KOPT-K1 (cell line): Measurements from ENCODE around the gene PLEKHJ1.

ENCODE experiments used
- H3K27ac ChIP-seq: fragments of 200-600 bp; sonication (generic); 2 replicates; pipeline ENCODE4 v1.5.1; 2016; ENCODE audit warnings: antibody characterized with exemption, mild to moderate bottlenecking, low read depth, low read length; ENCODE audit not compliant: poor library complexity, severe bottlenecking
- H3K36me3 ChIP-seq: fragments of 200-600 bp; sonication (generic); 2 replicates; pipeline ENCODE4 v1.5.1; 2017; ENCODE audit warnings: antibody characterized with exemption, mild to moderate bottlenecking, low read length, moderate library complexity; ENCODE audit not compliant: insufficient read depth
- H3K9me3 ChIP-seq: fragments of 200-600 bp; sonication (generic); 2 replicates; pipeline ENCODE4 v1.5.1; 2017; ENCODE audit warnings: antibody characterized with exemption, low read length, mild to moderate bottlenecking; ENCODE audit not compliant: insufficient read depth, poor library complexity, severe bottlenecking

PLEKHJ1 gene

DNA sequence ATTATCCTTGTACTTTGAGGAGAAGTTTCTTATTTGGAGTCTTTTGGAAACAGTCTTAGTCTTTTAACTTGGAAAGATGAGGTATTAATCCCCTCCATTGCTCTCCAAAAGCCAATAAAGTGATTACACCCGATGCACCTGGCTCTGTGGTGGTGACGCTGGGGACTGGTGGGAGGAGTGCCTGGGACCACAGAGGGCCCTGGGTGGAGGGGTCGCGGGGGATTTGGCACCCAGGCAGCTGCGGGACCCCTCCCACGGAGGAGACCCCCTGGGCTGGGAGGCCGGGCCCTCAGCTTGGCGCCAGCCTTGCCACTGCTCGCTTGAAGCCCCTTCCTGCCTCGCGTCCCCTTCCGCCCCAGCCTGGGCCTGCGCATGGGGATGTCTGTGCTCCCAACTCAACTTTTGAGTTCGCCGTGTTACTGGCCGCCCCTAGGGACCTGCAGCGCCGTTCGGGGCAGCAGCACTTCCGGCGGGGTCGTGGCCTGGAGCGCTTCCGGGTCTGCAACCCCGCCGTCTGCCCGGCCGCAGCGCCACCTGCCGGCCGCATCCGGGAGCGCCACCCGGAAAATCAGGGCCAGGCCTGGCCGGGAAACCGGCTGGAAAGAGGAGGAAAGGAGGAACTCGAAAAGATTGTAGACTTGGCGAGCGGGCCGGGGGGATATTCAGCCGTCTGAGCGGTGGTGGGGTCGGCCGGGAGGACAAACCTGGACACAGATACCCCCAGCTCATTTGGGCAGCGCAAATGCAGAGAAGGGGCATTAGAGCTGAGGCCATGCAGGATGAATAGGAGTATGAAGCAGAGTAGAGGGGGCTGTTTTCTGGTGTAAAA is 37.4 kb upstream of the PLEKHJ1 start:
- H3K36me3 ChIP-seq = peaks cover 52% of the 10 kb centered on the region
- no peaks in the 10 kb centered on the region for H3K9me3 ChIP-seq
- peak overlapping the region; percentile 87 for H3K27ac ChIP-seq

DNA sequence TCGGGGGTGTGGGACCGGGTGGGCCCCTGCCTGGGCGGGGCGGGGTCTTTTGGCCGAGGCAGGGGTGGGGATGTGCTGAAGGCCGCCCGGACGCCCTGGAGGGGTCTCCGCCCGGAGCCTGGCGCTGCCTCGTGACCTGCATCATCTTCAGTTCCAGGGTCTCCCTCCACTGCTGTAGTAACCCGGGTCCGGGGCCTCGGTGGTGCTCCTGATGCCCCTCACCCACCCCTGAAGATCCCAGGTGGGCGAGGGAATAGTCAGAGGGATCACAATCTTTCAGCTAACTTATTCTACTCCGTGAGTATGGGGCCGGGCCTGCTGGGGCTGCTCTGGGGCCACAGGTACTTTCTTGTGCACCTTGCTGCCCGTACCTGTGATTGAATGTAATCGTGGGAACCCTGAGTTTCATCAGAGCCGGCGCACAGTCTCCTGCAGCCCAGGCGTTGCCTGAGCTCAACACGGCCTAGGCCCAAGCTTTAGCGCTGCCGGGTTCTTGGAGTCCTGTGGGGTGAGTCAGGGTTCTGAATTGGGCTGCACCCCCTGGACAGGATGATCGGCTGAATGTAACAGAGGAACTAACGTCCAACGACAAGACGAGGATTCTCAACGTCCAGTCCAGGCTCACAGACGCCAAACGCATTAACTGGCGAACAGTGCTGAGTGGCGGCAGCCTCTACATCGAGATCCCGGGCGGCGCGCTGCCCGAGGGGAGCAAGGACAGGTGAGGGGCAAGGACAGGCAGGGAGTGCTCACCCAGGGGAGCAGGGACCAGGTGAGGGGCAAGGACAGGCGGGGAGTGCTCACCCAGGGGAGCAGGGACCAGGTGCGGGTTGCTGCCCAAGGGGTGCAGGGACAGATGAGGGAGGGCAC is 35.3 kb upstream of the PLEKHJ1 start:
- H3K9me3 ChIP-seq = no peaks in the 10 kb centered on the region
- H3K36me3 ChIP-seq = peaks cover 49% of the 10 kb centered on the region
- H3K27ac ChIP-seq = peak overlapping the region; percentile 87

DNA sequence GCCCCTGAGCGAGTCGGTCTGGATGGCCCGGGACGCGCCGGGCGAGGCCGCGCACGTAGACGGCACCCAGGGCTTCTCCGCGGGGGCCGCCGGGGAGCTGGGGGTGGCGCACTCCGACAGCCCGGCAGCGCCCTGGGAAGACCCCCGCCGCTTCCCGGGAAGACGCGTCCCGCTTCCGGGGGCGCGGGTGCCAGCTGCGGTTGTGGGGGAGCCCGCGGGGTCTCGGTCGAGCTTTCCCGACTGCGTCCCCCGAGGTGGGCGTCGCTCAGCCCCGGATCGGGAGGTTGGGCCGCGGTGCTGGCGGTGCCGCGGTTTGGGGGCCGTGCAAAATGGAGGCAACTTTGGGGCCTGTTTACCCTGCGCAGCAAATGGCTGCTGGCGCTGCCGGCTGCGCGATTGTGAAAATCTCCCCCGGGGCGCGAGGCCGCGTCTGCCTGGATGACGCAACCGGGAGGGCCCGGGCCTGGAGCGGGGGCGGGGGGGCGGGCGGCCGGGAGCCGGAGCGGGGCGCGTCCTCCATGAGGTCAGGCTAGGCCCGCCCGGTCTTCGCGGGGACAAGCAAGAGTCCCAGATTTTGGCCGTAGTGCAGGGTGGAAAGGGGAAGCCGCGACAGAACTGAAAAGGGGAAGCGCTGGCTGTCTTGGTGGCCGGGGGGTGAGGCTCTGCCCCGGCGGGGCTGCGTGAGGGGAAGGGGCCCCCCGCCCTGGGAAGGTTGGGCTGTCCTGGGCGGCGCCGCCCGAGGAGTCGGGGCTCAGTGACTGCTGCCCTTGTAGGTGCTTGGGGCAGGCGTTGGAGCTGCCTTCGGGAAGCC is 34.5 kb upstream of the PLEKHJ1 start:
- H3K27ac ChIP-seq = peak overlapping the region; percentile 87
- no peaks in the 10 kb centered on the region for H3K9me3 ChIP-seq
- H3K36me3 ChIP-seq = peaks cover 41% of the 10 kb centered on the region

DNA sequence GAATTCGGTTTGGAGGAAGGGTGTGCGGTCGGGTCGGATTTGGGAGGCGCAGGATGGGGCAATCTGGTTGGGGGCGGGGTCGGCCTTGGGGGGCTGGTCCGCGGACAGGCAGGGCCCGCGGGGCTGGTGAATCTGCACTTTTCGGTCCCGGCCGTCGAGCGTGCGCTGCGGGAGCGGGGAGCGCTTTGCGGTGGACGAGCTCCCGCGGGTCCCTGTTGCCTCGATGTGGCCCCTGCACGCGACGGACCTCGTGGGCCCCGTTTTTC is 34.0 kb upstream of the PLEKHJ1 start:
- peak overlapping the region; percentile 87 for H3K27ac ChIP-seq
- no peaks in the 10 kb centered on the region for H3K9me3 ChIP-seq
- peaks cover 35% of the 10 kb centered on the region for H3K36me3 ChIP-seq

DNA sequence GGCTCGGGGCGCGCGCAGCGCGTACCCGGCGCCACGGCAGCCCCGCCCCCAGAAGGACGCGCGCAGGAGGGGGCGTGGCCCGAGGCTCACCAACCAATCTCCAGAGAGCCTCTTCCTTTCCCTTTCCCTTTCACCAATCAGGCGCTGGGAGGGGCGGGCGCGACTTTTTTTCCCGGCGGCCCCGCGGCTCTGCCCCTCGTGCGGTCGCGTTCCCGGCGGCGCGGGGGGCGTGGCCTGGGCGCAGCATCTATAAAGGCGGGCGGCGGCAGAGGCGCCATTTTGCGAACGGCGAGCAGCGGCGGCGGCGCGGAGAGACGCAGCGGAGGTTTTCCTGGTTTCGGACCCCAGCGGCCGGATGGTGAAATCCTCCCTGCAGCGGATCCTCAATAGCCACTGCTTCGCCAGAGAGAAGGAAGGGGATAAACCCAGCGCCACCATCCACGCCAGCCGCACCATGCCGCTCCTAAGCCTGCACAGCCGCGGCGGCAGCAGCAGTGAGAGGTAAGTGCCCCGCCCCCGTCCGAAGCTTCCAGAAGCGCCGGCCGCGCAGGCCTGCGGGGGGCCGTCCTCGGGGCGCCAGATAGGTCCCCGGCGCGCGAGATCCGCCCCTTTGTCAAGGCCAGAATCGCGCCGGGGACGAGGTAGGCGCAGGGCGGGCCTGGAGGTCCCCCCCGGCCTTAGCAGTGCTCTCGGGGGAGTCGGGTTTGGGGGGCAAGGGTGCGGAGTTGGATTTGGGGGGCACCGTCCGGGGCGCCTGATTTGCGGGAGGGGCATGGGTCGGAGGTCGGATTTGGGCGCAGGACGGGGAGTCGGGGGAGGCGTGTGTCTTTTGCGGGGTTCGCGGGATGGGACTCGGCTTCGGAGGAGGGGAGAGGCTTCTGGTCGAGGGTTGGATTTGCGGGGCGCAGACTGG is 33.4 kb upstream of the PLEKHJ1 start:
- H3K9me3 ChIP-seq = no peaks in the 10 kb centered on the region
- H3K36me3 ChIP-seq = peaks cover 31% of the 10 kb centered on the region
- H3K27ac ChIP-seq = peak overlapping the region; percentile 87

DNA sequence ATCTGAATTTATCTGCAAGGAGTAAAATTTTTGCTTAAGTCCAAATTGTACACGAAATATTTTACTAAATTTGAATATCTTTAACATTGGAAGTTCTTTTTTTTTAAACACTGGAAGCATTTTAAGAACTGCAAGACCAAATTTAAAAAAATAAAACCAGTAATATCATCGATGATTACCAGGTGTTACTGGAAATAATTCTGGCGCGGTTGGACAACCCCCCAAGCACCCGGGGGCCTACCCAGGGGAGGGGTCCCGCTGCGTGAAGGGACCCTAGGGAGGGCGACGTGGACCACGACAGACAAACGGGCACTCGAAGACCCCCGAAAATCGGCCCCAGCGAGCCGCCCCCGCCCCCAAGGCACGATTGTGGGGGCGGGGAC is 32.7 kb upstream of the PLEKHJ1 start:
- Histone ChIP-seq H3K9me3 (no peaks in the 10 kb centered on the region), H3K36me3 (peaks cover 25% of the 10 kb centered on the region), H3K27ac (peak overlapping the region; percentile 57)

DNA sequence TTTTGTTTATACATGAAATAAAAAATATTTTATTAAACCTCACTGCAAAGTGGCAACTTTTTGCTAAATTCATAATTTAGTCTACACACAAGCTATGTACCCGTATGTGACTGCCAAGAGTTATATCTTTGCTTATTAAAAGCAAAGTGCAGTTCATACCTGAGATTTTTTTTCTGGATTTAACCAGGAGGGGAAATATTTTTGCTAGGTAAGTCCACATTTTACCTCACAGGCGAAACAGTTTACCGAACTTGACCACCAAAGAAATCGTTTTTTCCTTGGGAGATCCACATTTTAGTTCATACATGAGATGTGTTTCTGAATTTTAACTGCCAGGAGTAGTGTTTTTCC is 32.3 kb upstream of the PLEKHJ1 start:
- Histone ChIP-seq H3K9me3 (no peaks in the 10 kb centered on the region), H3K36me3 (peaks cover 25% of the 10 kb centered on the region), H3K27ac (peak overlapping the region; percentile 57)

DNA sequence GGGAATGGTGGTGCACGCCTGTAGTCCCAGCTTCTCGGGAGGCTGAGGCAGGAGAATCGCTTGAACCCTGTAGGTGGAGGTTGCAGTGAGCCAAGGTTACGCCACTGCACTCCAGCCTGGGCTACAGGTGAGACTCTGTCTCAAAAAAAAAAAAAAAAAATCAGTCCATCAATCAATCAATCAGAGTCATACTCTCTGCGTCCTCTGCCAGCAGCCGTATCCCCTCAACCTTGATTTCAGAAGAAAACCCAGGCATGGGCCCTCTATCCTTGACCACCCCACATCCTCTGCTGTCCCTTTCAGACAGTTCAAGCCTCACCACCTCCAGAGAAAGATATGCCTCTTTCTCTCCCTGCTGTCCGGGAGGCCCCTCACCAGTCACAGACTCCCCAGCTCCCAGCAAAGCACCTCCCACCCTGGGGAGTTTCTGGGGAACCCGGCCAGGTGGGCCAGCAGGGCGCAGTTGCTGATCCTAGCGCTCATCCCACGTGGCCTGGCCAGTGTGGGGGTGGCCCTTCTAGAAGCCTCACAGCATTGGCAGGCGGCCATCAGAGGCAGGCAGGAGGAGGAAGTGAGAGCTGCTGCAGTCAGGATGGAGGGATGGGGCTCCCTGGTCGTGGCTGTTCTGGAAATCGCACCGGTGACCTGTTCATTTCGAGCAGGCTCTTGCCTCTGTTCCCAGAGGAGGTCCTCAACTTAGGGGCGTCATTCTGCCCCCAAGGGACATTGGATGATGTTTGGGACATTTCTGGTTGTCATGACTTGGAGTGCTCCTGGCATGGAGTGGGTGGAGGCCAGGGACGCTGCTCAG is 30.3 kb upstream of the PLEKHJ1 start:
- Histone ChIP-seq H3K9me3 (no peaks in the 10 kb centered on the region), H3K36me3 (peaks cover 4% of the 10 kb centered on the region), H3K27ac (no peak overlapping the region)

DNA sequence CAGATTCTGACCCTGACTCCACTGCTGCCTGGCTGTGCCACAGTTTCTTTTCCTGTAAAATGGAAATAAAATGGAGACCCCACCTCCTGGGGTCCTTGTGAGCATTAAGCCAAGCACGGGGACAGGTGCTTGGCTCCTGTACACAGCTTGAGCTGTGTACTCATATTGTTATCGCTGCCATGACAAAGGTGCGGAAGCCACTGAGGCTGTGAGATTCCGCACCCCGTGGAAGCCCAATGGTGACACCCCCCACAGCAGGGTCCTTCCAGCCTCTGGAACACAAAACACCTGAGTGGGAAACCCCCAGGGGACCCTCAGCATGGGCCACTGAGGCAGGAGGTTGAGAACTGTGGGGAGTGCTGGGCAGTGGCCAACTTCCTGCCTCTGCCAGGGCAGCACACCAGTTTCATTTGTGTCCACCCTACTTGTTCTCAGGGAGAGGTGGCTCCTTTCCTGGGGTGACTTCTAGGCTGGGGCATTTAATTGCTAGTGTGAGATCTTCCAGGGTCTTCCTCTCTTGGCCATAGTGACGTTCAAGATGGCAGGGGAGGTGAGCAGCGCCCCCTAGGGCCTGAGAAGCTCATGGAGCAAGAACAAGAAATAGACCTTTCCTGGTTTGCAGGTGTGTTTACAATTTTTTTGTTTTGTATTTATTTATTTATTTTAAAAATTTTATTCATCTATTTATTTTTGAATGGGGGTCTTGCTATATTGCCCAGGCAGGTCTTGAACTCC is 25.5 kb upstream of the PLEKHJ1 start:
- Histone ChIP-seq H3K9me3 (no peaks in the 10 kb centered on the region), H3K36me3 (no peaks in the 10 kb centered on the region), H3K27ac (no peak overlapping the region)

DNA sequence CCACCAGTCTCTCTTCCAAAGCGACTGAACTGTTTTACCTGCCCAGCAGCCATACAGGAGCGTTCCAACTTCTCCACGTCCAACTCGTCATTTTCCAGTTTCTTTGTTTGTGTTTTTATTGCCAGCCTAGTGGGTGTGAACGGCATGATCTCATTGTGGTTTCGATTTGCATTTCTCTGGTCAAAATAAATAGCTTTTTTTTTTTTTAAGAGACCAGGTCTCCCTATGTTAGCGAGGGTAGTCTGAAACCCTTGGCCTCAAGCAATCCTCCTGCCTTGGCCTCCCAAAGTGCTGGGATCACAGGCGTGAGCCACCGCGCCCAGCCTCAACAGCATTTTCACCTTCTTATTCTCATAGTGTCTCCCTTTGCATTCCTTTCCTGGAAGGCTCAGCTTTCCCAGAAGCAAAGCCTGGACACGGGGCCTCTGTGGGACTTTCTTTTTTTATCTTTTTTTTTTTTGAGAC is 24.2 kb upstream of the PLEKHJ1 start:
- no peaks in the 10 kb centered on the region for H3K9me3 ChIP-seq
- no peaks in the 10 kb centered on the region for H3K36me3 ChIP-seq
- no peak overlapping the region for H3K27ac ChIP-seq

DNA sequence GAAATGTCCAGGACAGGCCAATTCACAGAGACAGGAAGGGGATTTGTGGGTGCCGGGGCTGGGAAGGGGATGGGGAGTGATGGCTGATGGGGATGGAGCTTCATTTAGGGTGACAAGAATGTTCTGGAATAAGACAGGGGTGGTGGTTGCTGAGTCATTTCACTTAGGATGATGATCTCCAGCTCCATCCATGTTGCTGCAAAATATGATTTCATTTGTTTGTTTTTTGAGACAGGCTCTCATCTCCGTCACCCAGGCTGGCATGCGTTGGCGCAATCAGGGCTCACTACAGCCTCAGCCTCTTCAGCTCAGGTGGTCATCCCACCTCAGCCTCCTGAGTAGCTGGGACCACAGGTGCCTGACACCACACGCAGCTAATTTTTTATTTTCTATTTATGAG is 23.2 kb upstream of the PLEKHJ1 start:
- Histone ChIP-seq H3K36me3 (no peaks in the 10 kb centered on the region), H3K27ac (no peak overlapping the region), H3K9me3 (no peaks in the 10 kb centered on the region)

DNA sequence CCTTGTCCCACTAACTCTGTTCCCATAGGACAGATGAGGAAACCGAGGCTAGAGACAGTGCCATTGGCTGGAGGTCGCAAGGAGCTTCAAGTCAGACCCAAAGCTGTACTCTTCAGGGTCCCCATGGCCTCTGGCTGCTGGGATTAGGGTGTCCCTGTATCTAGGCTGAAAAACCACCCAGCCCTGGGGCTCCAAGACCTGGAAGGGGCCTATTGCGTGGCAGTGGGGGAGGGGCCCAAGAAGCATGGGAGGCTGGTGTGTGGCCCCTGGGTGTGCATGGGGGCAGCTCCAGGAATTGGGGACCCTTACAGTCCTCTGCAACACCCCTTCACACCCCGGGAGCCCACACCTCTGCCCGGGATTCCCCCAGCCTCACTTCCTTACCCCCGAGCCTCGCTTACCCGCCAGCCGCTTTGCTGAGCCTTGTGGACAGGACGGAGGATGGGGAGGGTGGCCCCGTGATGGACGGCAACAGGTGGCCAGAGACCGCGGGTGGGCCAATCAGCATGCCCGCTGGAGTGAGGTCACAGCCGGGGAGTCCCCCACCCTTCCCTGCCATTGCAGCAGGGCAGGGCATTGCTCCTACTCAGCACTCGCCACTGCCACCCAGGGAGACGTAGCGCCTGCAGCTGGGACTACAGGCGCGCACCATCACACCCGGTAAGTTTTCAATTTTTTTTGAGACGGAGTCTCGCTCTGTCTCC is 20.0 kb upstream of the PLEKHJ1 start, which contains the start of gene JSRP1:
JSRP1 (minus strand) TSS at position 436 of the 704 bp plus-strand sequence. CDS start 1,103 bp downstream, outside the sequence.
- Histone ChIP-seq H3K9me3 (no peaks in the 10 kb centered on the region), H3K36me3 (peaks cover 19% of the 10 kb centered on the region; the same call in 1 of the 2 replicates), H3K27ac (peak within 1 kb of the TSS; percentile 77)
